ENCODE data around the gene ST3GAL4. TPM values are rescaled to one million over a fixed set of nuclear protein-coding genes. Genes with fewer than 3 reads are reported as not detected.

ST3GAL4 gene
- total and polyA plus RNA-seq, 8 donors: 9.9 to 31.0 (median 15.7) TPM; not detected in 1

GRCh38 chr11:126337126-126337473, 18.4 kb upstream of the ST3GAL4 start:
- DNase-seq: no peak
- Histone ChIP-seq H3K4me1 (peaks cover 14 to 50% (median 19%) of the 10 kb centered on the region in 4 donors), H3K36me3 (peaks cover 7 to 72% (median 59%) of the 10 kb centered on the region in 4 donors), H3K27me3 (no peaks in the 10 kb centered on the region), H3K9me3 (no peaks in the 10 kb centered on the region), H3K27ac (no peak overlapping the region), H3K4me3 (no peak overlapping the region)
- WGBS, 5 donors: 75 to 98% (median 77%) methylated on average over 4 of the region's 4 CpGs
- no peak for TF ChIP-seq EP300 (IDR thresholded peaks at IDR 0.05)
- TF ChIP-seq CTCF (IDR thresholded peaks at IDR 0.05): no peak
- no peak for TF ChIP-seq POLR2A (IDR thresholded peaks at IDR 0.05)
- TF ChIP-seq POLR2AphosphoS5 (IDR thresholded peaks at IDR 0.05): no peak
- intact Hi-C loops (cut with DNase I; ENCODE audit: low total_unique reads): no loop called here

- WGBS, 5 donors: 85 to 95% (median 87%) methylated on average over 9 to 15 of the region's 15 CpGs
- no peak overlapping the region for H3K4me3 ChIP-seq
- no peak overlapping the region for H3K27ac ChIP-seq
- TF ChIP-seq POLR2AphosphoS5 (IDR thresholded peaks at IDR 0.05) (no peak), EP300 (IDR thresholded peaks at IDR 0.05) (no peak), CTCF (IDR thresholded peaks at IDR 0.05) (no peak), POLR2A (IDR thresholded peaks at IDR 0.05) (no peak)
- DNase-seq: no peak
- no peaks in the 10 kb centered on the region for H3K9me3 ChIP-seq
- peaks cover 14 to 49% (median 19%) of the 10 kb centered on the region in 4 donors for H3K4me1 ChIP-seq
- H3K36me3 ChIP-seq: peaks cover 7 to 71% (median 59%) of the 10 kb centered on the region in 4 donors
- no peaks in the 10 kb centered on the region for H3K27me3 ChIP-seq
- intact Hi-C loops (cut with DNase I; ENCODE audit: low total_unique reads): no loop called here
Observed at GRCh38 chr11:126337474-126338241, 17.8 kb upstream of the ST3GAL4 start.

- intact Hi-C loops (cut with DNase I; ENCODE audit: low total_unique reads): no loop called here
- WGBS, 5 donors: 81 to 88% (median 85%) methylated on average over 7 of the region's 7 CpGs
- no peaks in the 10 kb centered on the region for H3K27me3 ChIP-seq
- TF ChIP-seq CTCF (IDR thresholded peaks at IDR 0.05) (no peak), POLR2AphosphoS5 (IDR thresholded peaks at IDR 0.05) (no peak), EP300 (IDR thresholded peaks at IDR 0.05) (no peak), POLR2A (IDR thresholded peaks at IDR 0.05) (no peak)
- peak overlapping the region in 3 of 5 donors; percentile 7 to 32 (median 17) for H3K27ac ChIP-seq
- DNase-seq: no peak
- no peak overlapping the region for H3K4me3 ChIP-seq
- no peaks in the 10 kb centered on the region for H3K9me3 ChIP-seq
- peaks cover 12 to 70% (median 58%) of the 10 kb centered on the region in 4 donors for H3K36me3 ChIP-seq
- peaks cover 14 to 49% (median 19%) of the 10 kb centered on the region in 4 donors for H3K4me1 ChIP-seq
Observed at GRCh38 chr11:126338346-126339055, 17.0 kb upstream of the ST3GAL4 start.

GRCh38 chr11:126339073-126339862, 16.2 kb upstream of the ST3GAL4 start:
- intact Hi-C loops (cut with DNase I; ENCODE audit: low total_unique reads): no loop called here
- Histone ChIP-seq H3K9me3 (no peaks in the 10 kb centered on the region), H3K27ac (peak overlapping the region in 4 of 5 donors; percentile 10 to 48 (median 33)), H3K36me3 (peaks cover 13 to 73% (median 63%) of the 10 kb centered on the region in 4 donors), H3K4me1 (peaks cover 14 to 49% (median 19%) of the 10 kb centered on the region in 4 donors), H3K4me3 (no peak overlapping the region), H3K27me3 (no peaks in the 10 kb centered on the region)
- TF ChIP-seq EP300 (IDR thresholded peaks at IDR 0.05): no peak
- TF ChIP-seq POLR2A (IDR thresholded peaks at IDR 0.05): no peak
- no peak for TF ChIP-seq POLR2AphosphoS5 (IDR thresholded peaks at IDR 0.05)
- no peak for TF ChIP-seq CTCF (IDR thresholded peaks at IDR 0.05)
- DNase-seq: no peak
- WGBS, 5 donors: 78 to 82% (median 81%) methylated on average over 15 of the region's 15 CpGs
